Omental fat pad (tissue), 4 donors: ENCODE data around the gene PPP2R2C. TPM values are rescaled to one million over a fixed set of nuclear protein-coding genes. Genes with fewer than 3 reads are reported as not detected.

Experiments
- ATAC-seq: fragments of 150-250 bp; one replicate; pipeline ENCODE4 v1.9.1; 2016; ENCODE audit warnings: mild to moderate bottlenecking, moderate library complexity; ENCODE audit not compliant: low FRiP score
- DNase-seq: peaks from one replicate; pipeline ENCODE4 v3.0.0-alpha.2; 2019; ENCODE audit warnings: low spot score
- CTCF ChIP-seq, 3 donors: fragments of 450-650 bp; IDR thresholded peaks; one replicate each; pipeline ENCODE4 v1.5.1; 2016 to 2017; ENCODE audit warnings: antibody characterized with exemption in 3 of 3, mild to moderate bottlenecking in 3 of 3, moderate library complexity in 2 of 3
- total RNA-seq, 4 donors: library from RNA; depleted of rRNA; stranded (reverse); fragments of >200 nt; gene quantifications; one replicate each; pipeline ENCODE4 v1.1.0, GENCODE V29; 2016

Gene PPP2R2C
- total RNA-seq, 4 donors from 2014 or later: 0.38 to 1.7 (median 0.68) TPM

- DNase-seq (no peak), ATAC-seq (no peak)
- no peak for TF ChIP-seq CTCF (IDR thresholded peaks at IDR 0.05)
Measured at GRCh38 chr4:6394671-6395081, 77.7 kb downstream of the PPP2R2C start.

- DNase-seq (no peak), ATAC-seq (no peak)
- TF ChIP-seq CTCF (IDR thresholded peaks at IDR 0.05): no peak
Measured at GRCh38 chr4:6393544-6394475, 78.6 kb downstream of the PPP2R2C start.

- no peak for DNase-seq
- ATAC-seq: no peak
- no peak for TF ChIP-seq CTCF (IDR thresholded peaks at IDR 0.05)
Measured at GRCh38 chr4:6393066-6393465, 79.3 kb downstream of the PPP2R2C start.

- no peak for TF ChIP-seq CTCF (IDR thresholded peaks at IDR 0.05)
- DNase-seq (no peak), ATAC-seq (no peak)
Measured at GRCh38 chr4:6392407-6392806, 80.0 kb downstream of the PPP2R2C start.

GRCh38 chr4:6391852-6392188, 80.6 kb downstream of the PPP2R2C start:
- DNase-seq (no peak), ATAC-seq (no peak)
- no peak for TF ChIP-seq CTCF (IDR thresholded peaks at IDR 0.05)

GRCh38 chr4:6391186-6391851, 81.1 kb downstream of the PPP2R2C start:
- no peak for ATAC-seq
- no peak for DNase-seq
- no peak for TF ChIP-seq CTCF (IDR thresholded peaks at IDR 0.05)
